ENCODE results near the gene CHAT. TPM values are rescaled to one million over a fixed set of nuclear protein-coding genes. Genes with fewer than 3 reads are reported as not detected.

CHAT gene
- total RNA-seq, 1 experiment from 2014 or later: not detected

GRCh38 chr10:49620841-49621378 lies 7.1 kb downstream of the CHAT start:
- no peaks in the 10 kb centered on the region for H3K9me3 ChIP-seq (ENCODE audit: control insufficient read depth, insufficient read depth, low read depth, low read length)
- no TSS peak for BruUV-seq (replicated peaks)
- TF ChIP-seq, protein P1, sequence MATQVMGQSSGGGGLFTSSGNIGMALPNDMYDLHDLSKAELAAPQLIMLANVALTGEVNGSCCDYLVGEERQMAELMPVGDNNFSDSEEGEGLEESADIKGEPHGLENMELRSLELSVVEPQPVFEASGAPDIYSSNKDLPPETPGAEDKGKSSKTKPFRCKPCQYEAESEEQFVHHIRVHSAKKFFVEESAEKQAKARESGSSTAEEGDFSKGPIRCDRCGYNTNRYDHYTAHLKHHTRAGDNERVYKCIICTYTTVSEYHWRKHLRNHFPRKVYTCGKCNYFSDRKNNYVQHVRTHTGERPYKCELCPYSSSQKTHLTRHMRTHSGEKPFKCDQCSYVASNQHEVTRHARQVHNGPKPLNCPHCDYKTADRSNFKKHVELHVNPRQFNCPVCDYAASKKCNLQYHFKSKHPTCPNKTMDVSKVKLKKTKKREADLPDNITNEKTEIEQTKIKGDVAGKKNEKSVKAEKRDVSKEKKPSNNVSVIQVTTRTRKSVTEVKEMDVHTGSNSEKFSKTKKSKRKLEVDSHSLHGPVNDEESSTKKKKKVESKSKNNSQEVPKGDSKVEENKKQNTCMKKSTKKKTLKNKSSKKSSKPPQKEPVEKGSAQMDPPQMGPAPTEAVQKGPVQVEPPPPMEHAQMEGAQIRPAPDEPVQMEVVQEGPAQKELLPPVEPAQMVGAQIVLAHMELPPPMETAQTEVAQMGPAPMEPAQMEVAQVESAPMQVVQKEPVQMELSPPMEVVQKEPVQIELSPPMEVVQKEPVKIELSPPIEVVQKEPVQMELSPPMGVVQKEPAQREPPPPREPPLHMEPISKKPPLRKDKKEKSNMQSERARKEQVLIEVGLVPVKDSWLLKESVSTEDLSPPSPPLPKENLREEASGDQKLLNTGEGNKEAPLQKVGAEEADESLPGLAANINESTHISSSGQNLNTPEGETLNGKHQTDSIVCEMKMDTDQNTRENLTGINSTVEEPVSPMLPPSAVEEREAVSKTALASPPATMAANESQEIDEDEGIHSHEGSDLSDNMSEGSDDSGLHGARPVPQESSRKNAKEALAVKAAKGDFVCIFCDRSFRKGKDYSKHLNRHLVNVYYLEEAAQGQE (IDR thresholded peaks at IDR 0.05; ENCODE audit: insufficient read depth in 1 of 2, low read depth in 2 of 2, low read length in 1 of 2): no peak
- no peak for TF ChIP-seq POLR2AphosphoS5 (IDR thresholded peaks at IDR 0.05; ENCODE audit: low read depth, low read length)
- no peak for TF ChIP-seq SIN3A (IDR thresholded peaks at IDR 0.05; ENCODE audit: borderline replicate concordance, insufficient read depth, low read depth, low read length)
- TF ChIP-seq, protein P2, sequence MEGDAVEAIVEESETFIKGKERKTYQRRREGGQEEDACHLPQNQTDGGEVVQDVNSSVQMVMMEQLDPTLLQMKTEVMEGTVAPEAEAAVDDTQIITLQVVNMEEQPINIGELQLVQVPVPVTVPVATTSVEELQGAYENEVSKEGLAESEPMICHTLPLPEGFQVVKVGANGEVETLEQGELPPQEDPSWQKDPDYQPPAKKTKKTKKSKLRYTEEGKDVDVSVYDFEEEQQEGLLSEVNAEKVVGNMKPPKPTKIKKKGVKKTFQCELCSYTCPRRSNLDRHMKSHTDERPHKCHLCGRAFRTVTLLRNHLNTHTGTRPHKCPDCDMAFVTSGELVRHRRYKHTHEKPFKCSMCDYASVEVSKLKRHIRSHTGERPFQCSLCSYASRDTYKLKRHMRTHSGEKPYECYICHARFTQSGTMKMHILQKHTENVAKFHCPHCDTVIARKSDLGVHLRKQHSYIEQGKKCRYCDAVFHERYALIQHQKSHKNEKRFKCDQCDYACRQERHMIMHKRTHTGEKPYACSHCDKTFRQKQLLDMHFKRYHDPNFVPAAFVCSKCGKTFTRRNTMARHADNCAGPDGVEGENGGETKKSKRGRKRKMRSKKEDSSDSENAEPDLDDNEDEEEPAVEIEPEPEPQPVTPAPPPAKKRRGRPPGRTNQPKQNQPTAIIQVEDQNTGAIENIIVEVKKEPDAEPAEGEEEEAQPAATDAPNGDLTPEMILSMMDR (IDR thresholded peaks at IDR 0.05): no peak
- TF ChIP-seq TCF7L2 (IDR thresholded peaks at IDR 0.05; ENCODE audit: low read depth, low read length): no peak
- POLR2A ChIA-PET: no interaction called here
- H3K27ac ChIP-seq (ENCODE audit: low read length): no peak overlapping the region
- no peaks in the 10 kb centered on the region for H3K4me1 ChIP-seq (ENCODE audit: control insufficient read depth, insufficient read depth, low read length)
- intact Hi-C loops (cut with micrococcal nuclease; ENCODE audit: unreplicated experiment) (no loop called here), in situ Hi-C loops (cut with HindIII; ENCODE audit: low pct_unique_long_range_greater_than_20kb, low sequenced_read_pairs) (no loop called here)
- no peaks in the 10 kb centered on the region for H3K36me3 ChIP-seq (ENCODE audit: control insufficient read depth, insufficient read depth, low read length)
- CTCF ChIA-PET: no interaction called here
- no peak for DNase-seq (ENCODE audit: low read depth, low spot score)
- ATAC-seq: no peak
- H3K4me3 ChIP-seq (ENCODE audit: low read depth in 2 of 2, low read length in 2 of 2): no peak overlapping the region
- peaks cover 4% of the 10 kb centered on the region; the same call in 1 of the 2 replicates for H3K27me3 ChIP-seq (ENCODE audit: control insufficient read depth, insufficient read depth, low read length)

- ChIA-PET CTCF (interaction anchor here (0.7 kb wide), 1 partner anchor 619 kb away, joined by 3 read pairs; no protein-coding TSS in a partner anchor), POLR2A (no interaction called here)
- Histone ChIP-seq H3K27me3 (ENCODE audit: control insufficient read depth, insufficient read depth, low read length) (peaks cover 4% of the 10 kb centered on the region; the same call in 1 of the 2 replicates), H3K9me3 (ENCODE audit: control insufficient read depth, insufficient read depth, low read depth, low read length) (no peaks in the 10 kb centered on the region), H3K36me3 (ENCODE audit: control insufficient read depth, insufficient read depth, low read length) (no peaks in the 10 kb centered on the region), H3K4me3 (ENCODE audit: low read depth in 2 of 2, low read length in 2 of 2) (no peak overlapping the region), H3K4me1 (ENCODE audit: control insufficient read depth, insufficient read depth, low read length) (no peaks in the 10 kb centered on the region), H3K27ac (ENCODE audit: low read length) (no peak overlapping the region)
- DNase-seq (ENCODE audit: low read depth, low spot score): no peak
- in situ Hi-C loops (cut with HindIII; ENCODE audit: low pct_unique_long_range_greater_than_20kb, low sequenced_read_pairs): no loop called here
- no peak for TF ChIP-seq POLR2AphosphoS5 (IDR thresholded peaks at IDR 0.05; ENCODE audit: low read depth, low read length)
- TF ChIP-seq TCF7L2 (IDR thresholded peaks at IDR 0.05; ENCODE audit: low read depth, low read length): no peak
- no peak for TF ChIP-seq SIN3A (IDR thresholded peaks at IDR 0.05; ENCODE audit: borderline replicate concordance, insufficient read depth, low read depth, low read length)
- TF ChIP-seq, protein P1 (IDR thresholded peaks at IDR 0.05; ENCODE audit: insufficient read depth in 1 of 2, low read depth in 2 of 2, low read length in 1 of 2): no peak
- TF ChIP-seq, protein P2 (IDR thresholded peaks at IDR 0.05): no peak
- no TSS peak for BruUV-seq (replicated peaks)
- no peak for ATAC-seq
- intact Hi-C loops (cut with micrococcal nuclease; ENCODE audit: unreplicated experiment): no loop called here
These were observed 7.7 kb downstream of the CHAT start for GRCh38 chr10:49621561-49621960.

Data from Panc1 (cell line).